ENCODE results near the gene ECE2. TPM values are rescaled to one million over a fixed set of nuclear protein-coding genes. Genes with fewer than 3 reads are reported as not detected.

ECE2 gene
- total and polyA plus RNA-seq, 8 donors, result 0.45 to 2.9 TPM; not detected in 6

- H3K9me3 ChIP-seq, result no peaks in the 10 kb centered on the region
- H3K4me1 ChIP-seq, result peaks cover 5 to 10% (median 7%) of the 10 kb centered on the region in 4 donors
- no peak overlapping the region for H3K27ac ChIP-seq
- no peak overlapping the region for H3K4me3 ChIP-seq
- WGBS, 5 donors, result 77 to 93% (median 89%) methylated on average over 3 to 6 of the region's 6 CpGs
- H3K27me3 ChIP-seq, result peaks cover 5 to 45% (median 26%) of the 10 kb centered on the region in 3 donors
- intact Hi-C loops (cut with DNase I; ENCODE audit: low total_unique reads), result no loop called here
- H3K36me3 ChIP-seq, result no peaks in the 10 kb centered on the region
- TF ChIP-seq POLR2AphosphoS5 (IDR thresholded peaks at IDR 0.05) (no peak), EP300 (IDR thresholded peaks at IDR 0.05) (no peak), POLR2A (IDR thresholded peaks at IDR 0.05) (no peak), CTCF (IDR thresholded peaks at IDR 0.05) (no peak)
- DNase-seq, result no peak
Measured at GRCh38 chr3:184277366-184277765, 1.5 kb downstream of the ECE2 start.

DNA sequence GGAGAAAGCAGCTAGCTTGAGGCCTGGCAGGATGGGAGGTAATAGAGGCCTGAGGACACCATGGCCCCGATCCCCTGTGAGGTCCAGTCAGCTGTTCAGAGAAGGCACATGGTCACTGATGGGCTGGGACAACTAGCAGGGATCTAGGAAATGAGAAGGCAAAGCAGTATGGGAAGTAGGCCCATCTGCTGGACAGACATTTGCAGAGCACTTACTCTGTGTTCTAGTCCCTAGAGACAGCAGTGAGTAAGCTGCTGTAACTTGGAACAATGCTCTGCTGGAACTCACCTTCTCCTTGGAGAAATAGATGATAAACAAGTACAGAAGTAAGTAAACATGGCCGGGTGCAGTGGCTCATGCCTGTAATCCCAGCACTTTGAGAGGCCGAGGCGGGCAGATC is 7.1 kb downstream of the ECE2 start:
- intact Hi-C loops (cut with DNase I; ENCODE audit: low total_unique reads), result no loop called here

GRCh38 chr3:184283681-184284080 is 7.9 kb downstream of the ECE2 start:
- DNase-seq, result no peak
- TF ChIP-seq POLR2A (IDR thresholded peaks at IDR 0.05) (no peak), POLR2AphosphoS5 (IDR thresholded peaks at IDR 0.05) (no peak), EP300 (IDR thresholded peaks at IDR 0.05) (no peak), CTCF (IDR thresholded peaks at IDR 0.05) (no peak)
- H3K27me3 ChIP-seq, result peaks cover 0 to 8% (median 0%) of the 10 kb centered on the region in 3 donors
- no peaks in the 10 kb centered on the region for H3K4me1 ChIP-seq
- H3K9me3 ChIP-seq, result no peaks in the 10 kb centered on the region
- intact Hi-C loops (cut with DNase I; ENCODE audit: low total_unique reads), result no loop called here
- 88 to 95% (median 90%) methylated on average over 8 of the region's 8 CpGs for WGBS, 5 donors
- no peaks in the 10 kb centered on the region for H3K36me3 ChIP-seq
- no peak overlapping the region for H3K27ac ChIP-seq
- H3K4me3 ChIP-seq, result no peak overlapping the region

More for the DNA sequence above, 7.1 kb downstream of the ECE2 start:
- Histone ChIP-seq H3K9me3 (no peaks in the 10 kb centered on the region), H3K27me3 (peaks cover 0 to 7% (median 4%) of the 10 kb centered on the region in 3 donors), H3K27ac (no peak overlapping the region), H3K4me3 (no peak overlapping the region), H3K36me3 (no peaks in the 10 kb centered on the region), H3K4me1 (no peaks in the 10 kb centered on the region)
- no peak for DNase-seq
- no peak for TF ChIP-seq POLR2A (IDR thresholded peaks at IDR 0.05)
- no peak for TF ChIP-seq CTCF (IDR thresholded peaks at IDR 0.05)
- no peak for TF ChIP-seq EP300 (IDR thresholded peaks at IDR 0.05)
- TF ChIP-seq POLR2AphosphoS5 (IDR thresholded peaks at IDR 0.05), result no peak
- 67 to 83% (median 73%) methylated on average over 3 to 4 of the region's 4 CpGs for WGBS, 5 donors

DNA sequence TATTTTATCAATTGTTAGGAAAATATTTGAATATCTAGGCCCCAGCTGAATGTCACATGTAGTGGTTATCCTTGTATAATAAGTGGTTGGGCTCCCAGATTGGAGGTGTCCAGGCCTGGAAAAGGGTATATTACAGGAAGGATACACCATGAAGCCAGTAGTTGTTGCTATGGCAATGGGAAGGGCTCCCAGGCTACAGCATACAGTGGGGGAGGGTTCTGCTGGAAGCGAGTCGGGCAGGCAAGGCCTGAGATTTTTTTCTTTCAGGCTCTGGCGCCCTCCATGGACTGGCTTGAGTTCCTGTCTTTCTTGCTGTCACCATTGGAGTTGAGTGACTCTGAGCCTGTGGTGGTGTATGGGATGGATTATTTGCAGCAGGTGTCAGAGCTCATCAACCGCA is 8.9 kb downstream of the ECE2 start:
- Histone ChIP-seq H3K36me3 (no peaks in the 10 kb centered on the region), H3K4me1 (peaks cover 0 to 3% (median 0%) of the 10 kb centered on the region in 4 donors), H3K9me3 (no peaks in the 10 kb centered on the region), H3K27me3 (peaks cover 0 to 18% (median 0%) of the 10 kb centered on the region in 3 donors), H3K4me3 (no peak overlapping the region), H3K27ac (no peak overlapping the region)
- intact Hi-C loops (cut with DNase I; ENCODE audit: low total_unique reads), result no loop called here
- TF ChIP-seq CTCF (IDR thresholded peaks at IDR 0.05) (peak in 1 of 7 experiments; percentile 23), EP300 (IDR thresholded peaks at IDR 0.05) (no peak), POLR2A (IDR thresholded peaks at IDR 0.05) (no peak)
- 5 to 28% (median 21%) methylated on average over 4 of the region's 4 CpGs for WGBS, 5 donors
- peak; percentile 34 to 89 for DNase-seq

Measured in stomach (tissue), 9 donors.